NCI-H1436 treated with DMSO at 0.1 percent for 48 hours (cell line): Measurements from ENCODE around the gene SHH.

Source experiments
- DNase-seq: peaks from one replicate; lab custom pipeline; 2025; lab: John Stamatoyannopoulos, UW

SHH gene

GRCh38 chr7:155811895-155812761, at the start of gene SHH:
SHH (minus strand) TSS chr7:155812463; CDS start chr7:155812122, 341 bp downstream.
- no peak for DNase-seq

GRCh38 chr7:155861480-155861868, 49.2 kb upstream of the SHH start:
- no peak for DNase-seq

- DNase-seq, result no peak
Observed at GRCh38 chr7:155860840-155861479, 48.7 kb upstream of the SHH start.

GRCh38 chr7:155860461-155860839, 48.2 kb upstream of the SHH start:
- no peak for DNase-seq

- no peak for DNase-seq
Observed at GRCh38 chr7:155858521-155859061, 46.3 kb upstream of the SHH start.

- no peak for DNase-seq
Observed at GRCh38 chr7:155857141-155857540, 44.9 kb upstream of the SHH start.

GRCh38 chr7:155856656-155857055, 44.4 kb upstream of the SHH start:
- DNase-seq, result no peak

- DNase-seq, result no peak
Observed at GRCh38 chr7:155852426-155853301, 40.4 kb upstream of the SHH start.

GRCh38 chr7:155851892-155852291, 39.6 kb upstream of the SHH start:
- DNase-seq, result no peak

GRCh38 chr7:155850766-155851678, 38.8 kb upstream of the SHH start:
- no peak for DNase-seq

GRCh38 chr7:155850001-155850436, 37.8 kb upstream of the SHH start:
- no peak for DNase-seq

GRCh38 chr7:155848691-155849669, 36.7 kb upstream of the SHH start:
- no peak for DNase-seq

GRCh38 chr7:155847821-155848435, 35.7 kb upstream of the SHH start:
- no peak for DNase-seq

GRCh38 chr7:155846936-155847335, 34.7 kb upstream of the SHH start:
- DNase-seq, result no peak

GRCh38 chr7:155846156-155846555, 33.9 kb upstream of the SHH start:
- no peak for DNase-seq

- DNase-seq, result no peak
Observed at GRCh38 chr7:155845226-155845625, 33.0 kb upstream of the SHH start.

GRCh38 chr7:155844526-155844925, 32.3 kb upstream of the SHH start:
- no peak for DNase-seq

GRCh38 chr7:155844019-155844453, 31.8 kb upstream of the SHH start:
- no peak for DNase-seq

GRCh38 chr7:155843426-155844018, 31.3 kb upstream of the SHH start:
- DNase-seq, result no peak
